ENCODE results near the gene ST6GALNAC5.

ST6GALNAC5 gene

GRCh38 chr1:77015748-77016341 is 148.6 kb downstream of the ST6GALNAC5 start:
- no peak for DNase-seq

GRCh38 chr1:77016386-77016985 is 149.2 kb downstream of the ST6GALNAC5 start:
- DNase-seq = no peak

DNA sequence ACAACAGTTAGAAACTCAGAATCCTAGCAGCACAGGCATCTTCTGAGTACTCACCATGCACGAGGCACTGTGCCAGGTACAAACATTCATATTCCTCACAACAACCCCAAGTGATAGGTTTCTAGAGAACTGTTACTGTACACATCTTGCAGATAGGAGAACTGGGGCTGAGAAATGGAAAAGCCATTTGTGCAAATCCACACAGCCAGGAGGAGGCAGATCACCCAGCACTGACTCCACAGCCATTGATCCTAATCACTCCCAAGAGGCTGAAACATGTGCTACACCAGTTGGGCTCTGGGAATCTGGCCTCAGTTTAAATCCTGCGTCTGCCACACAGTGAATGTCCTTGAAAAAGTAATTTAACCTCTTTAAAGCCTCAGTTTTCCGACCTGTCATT is 151.0 kb downstream of the ST6GALNAC5 start:
- DNase-seq = no peak

- DNase-seq = no peak
Observed at GRCh38 chr1:77018761-77019160, 151.5 kb downstream of the ST6GALNAC5 start.

GRCh38 chr1:77021732-77022131 is 154.5 kb downstream of the ST6GALNAC5 start:
- no peak for DNase-seq

DNA sequence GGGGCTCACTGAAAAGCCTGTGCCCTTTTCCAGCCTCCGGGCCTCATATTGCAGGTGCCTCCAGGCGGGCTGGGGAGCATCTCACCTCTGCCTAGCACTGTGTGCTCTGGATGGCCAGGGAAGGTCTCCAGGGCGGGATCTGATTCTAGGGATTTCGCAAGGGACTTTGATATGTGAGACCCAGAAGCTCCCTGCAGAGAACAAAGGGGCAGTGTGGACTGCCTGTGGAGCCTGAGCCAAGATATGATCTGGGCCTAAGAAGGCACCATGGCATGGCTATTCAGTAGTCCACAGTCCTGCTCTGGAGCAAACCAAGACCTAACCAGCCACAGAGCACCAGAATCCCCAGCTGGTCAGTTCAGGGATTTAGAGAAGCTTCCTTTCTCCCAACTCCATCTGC is 157.2 kb downstream of the ST6GALNAC5 start:
- no peak for DNase-seq

GRCh38 chr1:77025599-77025998 is 158.3 kb downstream of the ST6GALNAC5 start:
- DNase-seq = no peak

GRCh38 chr1:77026135-77026534 is 158.9 kb downstream of the ST6GALNAC5 start:
- DNase-seq = no peak

DNA sequence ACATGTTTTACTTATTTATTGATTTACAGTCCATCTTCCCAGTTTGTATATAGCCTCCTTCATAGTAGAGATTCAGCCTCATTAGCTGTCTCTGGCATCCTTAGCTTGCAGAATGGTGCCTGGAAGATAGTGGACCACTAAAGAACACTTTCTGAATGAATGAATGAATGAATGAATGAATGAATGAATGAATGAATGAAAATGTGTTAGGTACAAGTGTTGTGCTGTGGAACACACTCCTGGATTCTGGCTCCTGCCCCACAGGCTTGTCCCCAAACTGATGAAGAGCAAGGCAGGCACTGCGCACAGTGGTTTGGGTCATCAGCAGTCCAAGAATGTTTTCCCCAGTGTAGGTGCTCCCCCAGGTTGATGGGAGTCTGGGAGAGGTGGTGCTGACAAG is 159.4 kb downstream of the ST6GALNAC5 start:
- DNase-seq = no peak

DNA sequence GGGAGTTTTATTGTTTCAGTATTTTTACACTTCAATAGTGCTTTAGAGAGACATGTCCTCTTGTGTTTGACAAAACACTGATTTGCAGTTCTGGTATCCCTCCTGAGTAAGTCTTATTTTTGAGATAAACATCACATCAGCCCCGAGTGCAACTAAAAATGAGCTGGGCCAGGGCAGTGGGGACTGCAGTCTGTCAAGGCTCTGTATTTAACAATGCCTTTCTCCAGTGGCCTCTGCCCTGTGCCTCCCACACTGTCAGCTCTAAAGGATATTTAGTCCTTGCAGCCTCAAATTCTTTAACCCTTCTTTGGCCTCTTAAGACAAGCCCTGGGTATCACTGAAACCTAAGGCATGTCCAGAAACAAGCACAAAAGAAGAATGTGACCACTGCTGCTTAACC is 160.6 kb downstream of the ST6GALNAC5 start:
- DNase-seq = no peak

- DNase-seq = no peak
Observed at GRCh38 chr1:77030401-77031105, 163.3 kb downstream of the ST6GALNAC5 start.

DNA sequence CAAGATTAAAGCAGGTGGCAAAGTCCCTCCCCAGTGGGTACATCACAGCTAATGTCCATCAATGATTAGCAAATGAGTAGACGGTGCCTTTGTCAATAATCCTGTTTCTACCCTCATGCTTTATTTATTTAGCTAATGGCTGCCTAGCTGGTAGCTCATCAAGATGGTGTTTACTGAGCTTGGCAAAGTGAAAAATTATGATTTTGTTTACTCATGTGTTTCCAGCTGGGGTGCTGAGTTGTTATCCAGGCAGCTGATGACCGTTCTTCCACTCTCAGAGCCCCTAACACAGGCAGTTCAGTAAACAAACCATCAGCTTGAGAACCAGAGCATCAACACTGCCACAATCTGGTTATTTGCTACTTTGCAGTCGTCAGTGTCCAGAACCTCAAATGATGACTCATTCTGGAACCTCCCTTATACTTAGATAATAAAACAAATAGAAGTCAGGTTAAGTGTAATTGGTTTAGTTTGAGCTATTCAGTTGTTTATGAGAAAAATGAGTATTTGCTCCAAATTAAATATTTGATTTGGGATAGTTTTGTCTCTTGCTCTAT is 163.9 kb downstream of the ST6GALNAC5 start:
- DNase-seq = no peak

DNA sequence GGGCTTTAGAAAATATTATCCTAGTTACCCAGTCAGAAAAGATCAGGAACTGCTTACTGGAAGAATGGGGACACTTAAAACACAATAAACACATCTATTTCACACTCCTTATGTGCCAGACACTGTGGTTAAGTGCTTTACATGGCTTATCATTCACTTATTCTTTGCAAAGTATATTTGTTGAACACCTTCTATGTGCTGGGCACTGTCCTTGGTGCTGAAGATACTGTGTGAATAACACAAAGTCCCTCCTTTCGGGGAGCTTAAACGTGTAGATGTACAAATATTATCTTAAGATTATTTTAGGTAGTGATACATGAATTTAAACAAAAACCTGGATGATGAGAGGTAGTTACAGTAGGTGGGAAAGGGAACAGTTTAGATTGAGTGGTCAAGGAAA is 169.3 kb downstream of the ST6GALNAC5 start:
- DNase-seq = no peak

DNA sequence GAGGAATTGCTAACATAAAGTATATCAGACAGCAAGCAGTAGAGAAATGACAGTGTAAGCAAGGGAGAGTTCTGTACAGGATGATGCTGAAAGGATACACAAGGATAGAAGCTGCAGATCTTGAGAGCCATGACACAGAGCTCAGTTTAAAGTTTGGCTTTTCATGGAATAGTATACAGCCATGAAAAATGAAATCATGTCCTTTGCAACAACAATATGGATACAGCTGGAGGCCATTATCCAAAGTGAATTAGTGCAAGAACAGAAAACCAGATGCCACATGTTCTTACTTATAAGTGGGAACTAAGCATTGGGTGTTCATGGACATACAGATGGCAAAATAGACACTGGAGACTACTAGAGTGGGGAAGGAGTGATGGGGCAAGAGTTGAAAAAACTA is 169.8 kb downstream of the ST6GALNAC5 start:
- no peak for DNase-seq

DNA sequence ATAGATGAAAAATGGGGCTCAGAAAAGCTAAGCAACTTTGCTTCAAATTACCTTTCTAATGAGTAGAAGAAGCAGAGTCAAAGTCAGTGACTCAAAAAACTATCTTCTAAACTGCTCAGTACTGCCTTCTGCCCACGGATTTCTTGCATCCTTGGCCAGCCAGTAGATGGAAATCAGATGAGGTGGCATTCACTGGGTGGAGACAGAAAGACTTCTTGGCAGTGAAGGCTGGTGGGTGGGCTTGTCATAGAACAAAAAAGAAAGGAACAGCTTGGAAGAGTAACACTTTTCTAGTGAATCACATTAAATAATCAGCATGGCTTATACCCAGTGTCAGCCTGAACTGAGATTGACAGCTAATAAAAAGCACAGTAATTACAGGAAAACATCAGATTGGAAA is 170.7 kb downstream of the ST6GALNAC5 start:
- DNase-seq = no peak

GRCh38 chr1:77039111-77039510 is 171.8 kb downstream of the ST6GALNAC5 start:
- no peak for DNase-seq

DNA sequence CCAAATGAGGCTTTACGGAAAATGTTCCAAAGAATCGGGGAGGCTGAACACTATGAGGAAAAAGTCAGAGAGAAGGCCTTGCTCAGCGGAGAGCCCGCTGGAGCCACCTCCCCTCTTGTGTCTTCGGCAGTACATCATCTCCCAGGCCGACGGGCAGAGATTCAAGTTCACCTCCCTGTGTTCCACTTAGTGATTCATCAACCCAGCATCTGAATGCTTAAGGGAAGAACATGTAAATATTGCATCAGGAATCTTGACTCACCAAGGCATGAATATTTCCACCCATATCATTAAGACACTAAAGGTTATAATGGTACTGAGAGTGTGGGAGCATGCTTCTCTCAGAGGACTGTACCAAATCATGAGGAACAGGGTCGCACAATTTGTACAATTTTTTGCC is 172.5 kb downstream of the ST6GALNAC5 start:
- DNase-seq = no peak

DNA sequence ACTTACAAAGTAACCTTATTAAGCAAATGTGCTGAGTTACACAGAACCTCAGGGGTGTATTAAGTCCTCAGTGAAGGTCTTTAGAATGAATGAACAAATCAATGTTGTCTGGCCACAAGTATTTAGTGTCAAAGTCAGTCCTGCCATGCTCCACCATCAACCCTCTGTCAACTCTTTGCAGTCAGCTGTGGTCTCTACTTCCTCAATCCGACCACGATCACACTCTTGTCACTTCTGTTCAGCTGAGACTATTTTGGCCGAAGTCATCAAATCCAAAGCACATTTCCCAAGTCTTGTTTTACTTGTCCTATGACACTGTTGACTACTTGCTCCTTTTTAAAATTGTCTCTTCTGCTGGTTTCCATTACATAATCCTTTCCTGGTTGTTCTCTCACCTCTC is 173.5 kb downstream of the ST6GALNAC5 start:
- DNase-seq = no peak

DNA sequence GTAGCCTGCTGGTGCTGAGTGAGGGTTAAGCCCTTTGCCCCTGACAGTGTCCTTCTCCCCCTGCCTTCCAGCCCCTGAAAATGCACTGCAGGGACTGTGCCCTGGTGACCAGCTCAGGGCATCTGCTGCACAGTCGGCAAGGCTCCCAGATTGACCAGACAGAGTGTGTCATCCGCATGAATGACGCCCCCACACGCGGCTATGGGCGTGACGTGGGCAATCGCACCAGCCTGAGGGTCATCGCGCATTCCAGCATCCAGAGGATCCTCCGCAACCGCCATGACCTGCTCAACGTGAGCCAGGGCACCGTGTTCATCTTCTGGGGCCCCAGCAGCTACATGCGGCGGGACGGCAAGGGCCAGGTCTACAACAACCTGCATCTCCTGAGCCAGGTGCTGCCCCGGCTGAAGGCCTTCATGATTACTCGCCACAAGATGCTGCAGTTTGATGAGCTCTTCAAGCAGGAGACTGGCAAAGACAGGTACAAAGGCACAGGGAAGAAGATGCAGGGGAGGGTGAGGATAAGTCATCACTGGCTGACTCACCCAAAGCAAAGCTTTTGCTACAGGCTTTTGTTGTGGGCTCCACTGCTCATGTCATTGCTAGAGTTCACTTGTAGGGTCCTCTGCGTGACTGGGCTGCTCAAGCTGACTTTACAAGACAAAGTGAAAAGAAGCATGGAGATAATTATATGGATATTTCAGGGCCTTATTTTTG is 177.0 kb downstream of the ST6GALNAC5 start:
- no peak for DNase-seq

DNA sequence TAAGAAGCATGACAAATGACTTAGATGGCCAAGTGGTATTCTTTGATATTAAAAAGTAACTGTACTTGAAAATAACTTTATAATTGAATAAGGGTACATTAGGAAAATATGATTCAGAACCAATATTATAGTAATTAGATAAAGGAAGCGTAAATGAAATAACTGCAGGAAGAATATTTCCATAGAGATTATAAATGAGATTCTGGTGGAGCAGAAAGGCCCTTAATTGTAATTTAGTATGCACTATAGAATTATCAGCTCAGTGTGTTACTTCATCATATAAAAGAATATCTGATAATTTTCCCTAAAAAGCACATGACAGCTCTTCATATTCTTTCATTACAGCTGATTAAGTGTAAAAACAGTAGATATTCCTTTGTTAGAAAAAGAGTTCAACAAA is 180.3 kb downstream of the ST6GALNAC5 start:
- no peak for DNase-seq

DNA sequence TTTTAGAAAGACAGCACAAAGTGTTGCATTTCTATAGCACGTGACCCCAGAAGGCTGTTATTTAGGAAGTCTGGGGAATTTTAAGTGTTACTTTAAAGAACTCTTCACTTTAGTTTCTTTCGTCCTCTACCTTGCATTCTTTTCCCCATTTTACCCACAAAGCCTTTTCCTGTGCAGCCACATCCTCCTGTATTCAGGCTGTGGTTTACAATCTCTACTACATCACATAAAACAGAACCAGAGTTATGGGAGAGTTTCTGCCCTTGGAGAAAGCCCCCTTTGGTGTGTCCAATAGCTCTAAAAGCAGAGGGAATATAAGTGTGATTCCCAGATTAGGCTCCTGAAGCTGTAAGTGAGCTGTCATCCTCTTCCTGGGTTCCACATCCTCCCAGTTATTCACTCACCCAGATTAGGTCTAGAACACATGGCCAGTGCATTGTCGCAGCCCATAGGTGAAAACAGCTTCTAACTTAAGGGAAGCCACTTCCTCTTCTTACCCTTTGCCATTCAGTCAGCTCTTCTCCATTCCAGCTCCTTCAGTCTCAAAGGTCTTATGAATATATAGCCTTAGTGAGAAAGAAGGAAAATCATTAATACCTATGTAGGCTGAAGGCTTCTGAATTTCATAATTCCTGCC is 180.8 kb downstream of the ST6GALNAC5 start:
- no peak for DNase-seq

DNA sequence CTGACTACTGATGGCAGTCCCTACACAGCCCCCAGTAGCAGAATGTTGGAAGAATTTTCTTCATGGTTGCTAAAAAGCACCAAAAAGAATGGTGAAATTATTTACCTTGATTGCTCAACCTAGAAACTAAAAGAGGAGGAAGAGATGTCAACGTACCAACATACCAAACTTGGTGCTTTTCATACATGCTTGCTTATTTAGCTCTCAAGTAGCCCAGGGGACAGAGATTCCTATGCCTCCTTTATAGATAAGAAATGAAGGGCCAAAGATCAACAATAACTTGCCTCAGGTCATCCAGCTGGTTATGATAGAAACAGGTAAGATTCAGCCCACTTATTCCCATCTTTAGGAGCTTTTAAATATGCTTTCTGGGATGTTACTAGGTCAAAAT is 181.3 kb downstream of the ST6GALNAC5 start:
- DNase-seq = no peak

- no peak for DNase-seq
Observed at GRCh38 chr1:77051425-77051824, 184.1 kb downstream of the ST6GALNAC5 start.
